Left cardiac atrium (tissue), 4 donors: Measurements from ENCODE around the gene CPTP. TPM values are rescaled to one million over a fixed set of nuclear protein-coding genes. Genes with fewer than 3 reads are reported as not detected.

ENCODE experiments used
- ATAC-seq, 2 donors: fragments of 200-7000 bp; cut with Tn5 transposase; one replicate each; pipeline ENCODE4 v1.9.1; 2020; ENCODE audit warnings: mild to moderate bottlenecking in 2 of 2, moderate library complexity in 2 of 2
- DNase-seq: peaks from one replicate; pipeline ENCODE4 v3.0.0-alpha.2; 2020
- intact Hi-C, 2 donors: fragments of 100-400 bp; cut with DNase I; formaldehyde crosslinking; loops; one replicate each; pipeline versions ENCODE4 v1.14.1 to v1.15.1; 2022 to 2023
- total RNA-seq, 2 donors: library from RNA; stranded (reverse); fragmentation: NEBNext Ultra II Directional; extraction: Animal tissue kit (Norgen Biotek cat#: 25700); gene quantifications; one replicate each; pipeline ENCODE4 v1.2.1, GENCODE V29; 2021
- donor health status: DM: no; HTN: yes; CAD: no.
- donor health status: DM: no; HTN: yes; CAD: no; lungs with severe emphysema.
- donor health status: DM: yes; HTN: yes; CAD: no.
- donor health status: Dilated cardiomyopathy.

CPTP gene
- total RNA-seq, 2 donors from 2014 or later = 31.8 to 32.5 TPM

DNA sequence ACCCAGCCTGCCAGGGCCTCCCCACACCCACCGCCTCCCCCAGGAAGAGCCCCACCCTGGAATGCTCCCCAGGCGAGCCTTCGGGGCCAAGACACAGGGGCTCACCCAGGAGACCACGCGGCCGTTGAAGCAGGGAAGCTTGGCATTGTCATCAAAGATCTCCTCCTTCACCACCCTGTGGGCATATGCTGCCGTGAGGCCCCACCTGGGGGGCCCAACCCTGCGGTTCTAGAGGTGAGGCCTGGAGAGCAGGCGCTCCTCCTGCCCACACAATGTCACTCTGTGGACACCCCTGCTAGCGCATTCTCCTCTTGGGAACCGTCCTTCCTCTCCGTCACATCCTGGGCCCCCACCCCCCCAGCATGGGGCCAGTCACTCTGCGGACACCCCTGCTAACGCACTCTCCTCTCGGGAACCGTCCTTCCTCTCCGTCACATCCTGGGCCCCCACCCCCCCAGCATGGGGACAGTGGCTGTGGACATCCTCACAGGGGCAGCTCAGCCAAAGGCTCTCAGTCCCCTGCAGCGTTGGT, 18.0 kb downstream of the CPTP start:
- intact Hi-C loops = no loop called here
- no peak for ATAC-seq
- no peak for DNase-seq

- intact Hi-C loops = no loop called here
- ATAC-seq (no peak), DNase-seq (no peak)
These were observed 19.3 kb downstream of the CPTP start for GRCh38 chr1:1343811-1344421.

DNA sequence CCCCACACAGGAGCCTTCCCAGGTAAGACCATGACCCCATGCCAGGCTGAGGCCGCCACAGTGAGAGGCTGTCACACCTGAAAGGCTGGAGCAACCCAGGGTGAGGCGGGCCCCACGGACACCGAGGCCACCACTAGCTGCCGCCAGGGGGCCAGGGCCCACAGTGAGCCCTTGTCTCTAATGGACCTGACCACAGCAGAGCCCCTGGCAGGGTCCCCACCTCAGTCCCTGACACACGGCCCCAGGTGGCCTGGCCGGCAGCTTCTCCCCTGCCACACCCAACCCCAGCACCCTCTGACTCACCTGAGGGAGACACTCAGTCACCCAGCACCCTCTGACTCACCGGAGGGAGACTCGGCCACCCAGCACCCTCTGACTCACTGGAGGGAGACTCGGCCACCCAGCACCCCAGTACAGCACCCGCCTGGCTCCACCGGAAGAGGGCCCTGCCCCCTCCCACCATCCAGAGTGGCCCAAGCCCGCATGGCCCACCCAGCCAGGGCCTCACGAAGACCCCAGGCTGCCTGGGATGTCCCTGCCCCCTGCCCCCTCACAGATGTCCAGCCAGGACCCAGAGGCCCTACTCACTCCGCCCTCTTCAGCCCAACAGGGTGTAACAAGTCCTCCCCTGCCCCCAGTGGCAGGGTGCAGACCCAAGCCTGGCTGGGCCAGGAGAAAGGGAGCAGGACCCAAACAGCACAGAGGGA, 20.2 kb downstream of the CPTP start:
- no peak for DNase-seq

GRCh38 chr1:1345384-1345783, 20.8 kb downstream of the CPTP start:
- DNase-seq (no peak), ATAC-seq (no peak)
- intact Hi-C loops = no loop called here

More for the DNA sequence above, 20.2 kb downstream of the CPTP start:
- intact Hi-C loops = no loop called here
- ATAC-seq = peak in 1 of 2 donors; percentile 15

GRCh38 chr1:1345860-1346500, 21.4 kb downstream of the CPTP start:
- intact Hi-C loops = no loop called here
- ATAC-seq = no peak
- no peak for DNase-seq

DNA sequence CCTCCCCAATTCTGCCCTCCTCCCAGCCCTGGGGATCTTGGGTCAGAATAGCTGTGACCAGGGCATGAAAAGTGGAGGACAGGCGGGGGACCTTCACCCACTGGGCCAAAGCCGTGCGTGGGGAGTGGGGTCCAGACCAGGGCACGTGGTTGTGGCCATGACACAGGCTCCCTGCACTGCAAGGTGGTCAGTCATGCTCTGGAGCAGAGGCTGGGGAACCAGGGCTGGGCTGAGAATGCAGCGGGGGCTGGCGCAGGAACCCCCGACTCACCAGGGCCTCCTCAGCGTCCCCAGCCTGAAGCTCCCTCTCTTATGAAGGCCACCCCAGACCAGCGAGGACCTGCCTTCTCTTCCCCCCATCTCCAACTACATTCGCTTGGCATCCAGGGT, 21.9 kb downstream of the CPTP start:
- DNase-seq (no peak), ATAC-seq (no peak)
- intact Hi-C loops = no loop called here

GRCh38 chr1:1347026-1347595, 22.5 kb downstream of the CPTP start:
- intact Hi-C loops = no loop called here
- DNase-seq (no peak), ATAC-seq (no peak)

- ATAC-seq (peak; percentile 14 to 17), DNase-seq (no peak)
- intact Hi-C loops = no loop called here
These were observed 23.2 kb downstream of the CPTP start for GRCh38 chr1:1347663-1348419.

- intact Hi-C loops = no loop called here
These were observed 24.0 kb downstream of the CPTP start for GRCh38 chr1:1348420-1349255.

DNA sequence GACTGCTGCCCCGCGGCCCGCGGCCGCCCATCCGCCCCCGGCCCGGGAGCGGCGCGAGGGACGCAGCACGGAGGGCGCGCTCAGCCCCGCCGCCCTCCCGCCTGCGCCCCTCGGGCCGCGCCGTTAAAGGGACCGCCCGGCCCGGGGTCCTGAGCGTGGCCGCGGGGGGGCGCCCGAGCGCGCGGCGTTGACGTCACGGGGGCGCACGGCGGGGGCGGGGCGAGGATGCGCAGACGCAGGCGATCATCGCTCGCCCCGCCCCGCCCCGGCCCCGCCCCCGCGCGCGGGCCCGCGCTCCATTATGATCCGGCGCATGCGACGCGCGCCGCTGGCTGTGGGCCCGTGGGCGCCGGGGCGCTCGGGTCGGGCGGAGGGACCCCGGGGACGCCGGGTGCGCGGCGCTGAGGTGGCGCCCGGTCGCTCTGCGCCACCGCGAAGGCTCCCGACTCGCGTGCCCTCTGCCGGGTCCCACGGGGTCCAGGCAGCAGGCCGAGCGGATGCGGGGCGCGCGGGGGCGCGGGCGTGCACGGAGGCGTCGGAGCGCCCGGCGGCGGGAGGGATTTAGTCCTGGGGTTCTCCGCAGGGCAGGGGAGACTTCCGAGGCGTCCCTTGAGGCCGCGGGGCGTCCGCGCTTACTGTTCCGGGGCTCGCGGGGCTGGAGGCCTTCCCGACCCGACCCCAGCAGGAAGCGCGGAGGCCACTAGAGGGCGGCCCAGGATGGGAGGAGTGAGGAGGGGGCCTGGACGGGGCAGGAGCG, 24.8 kb downstream of the CPTP start, which contains the start of gene DVL1:
Gene DVL1, minus strand, starts transcription at position 163 of the 757 bp plus-strand sequence. CDS start 353 bp downstream, outside the sequence.
- intact Hi-C loops = no loop called here
- peak; percentile 20 to 69 for ATAC-seq
- DNase-seq = peak; percentile 72

More at GRCh38 chr1:1348420-1349255, 24.0 kb downstream of the CPTP start:
- ATAC-seq (peak in 1 of 2 donors; percentile 2), DNase-seq (no peak)

DNA sequence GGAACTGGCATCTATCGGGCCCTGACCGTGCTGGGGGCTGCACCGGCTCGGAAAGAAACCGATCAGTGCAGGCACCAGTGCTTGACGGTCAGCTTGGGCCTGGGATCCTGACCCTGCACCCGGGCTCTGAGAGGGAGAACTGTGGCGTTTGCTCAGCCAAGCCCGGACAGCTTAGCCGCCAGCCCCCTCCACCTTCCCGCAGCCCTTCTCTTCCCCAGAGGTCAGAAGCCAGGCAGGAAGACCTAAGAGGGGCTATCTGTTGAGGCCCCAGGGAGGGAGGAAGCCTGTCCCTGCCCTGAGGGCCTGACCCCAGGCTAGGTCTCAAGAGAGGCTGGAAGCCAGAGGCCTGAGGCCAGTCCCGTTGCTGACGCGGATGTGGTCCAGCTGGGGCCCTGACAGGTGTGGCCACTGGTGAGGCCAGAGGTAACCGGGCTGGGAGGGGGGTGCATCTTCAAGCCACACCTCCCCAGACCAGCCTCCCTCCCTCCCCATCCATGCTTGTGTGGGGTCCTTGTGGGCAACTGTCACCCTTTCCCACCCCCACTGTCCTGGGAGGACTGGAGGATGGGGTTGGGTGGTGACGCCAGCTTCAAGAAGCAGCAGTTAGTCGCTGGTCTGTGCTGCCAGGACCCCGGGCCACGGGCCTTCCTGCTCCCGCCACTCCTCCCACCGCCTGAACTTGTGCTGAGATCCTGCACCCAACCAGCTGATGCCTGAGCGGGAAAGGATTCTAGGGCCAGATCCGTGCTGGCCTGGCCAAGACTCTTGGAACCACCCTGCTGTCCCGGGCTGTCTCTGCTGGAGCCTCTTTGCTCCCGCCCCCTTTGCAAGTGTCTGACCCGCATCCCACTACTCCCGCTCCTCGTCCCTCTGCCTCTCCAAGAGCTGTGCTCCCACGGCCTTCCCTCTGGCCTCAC, 27.2 kb downstream of the CPTP start:
- ATAC-seq (peak; percentile 19 to 23), DNase-seq (peak; percentile 58)
- intact Hi-C loops = no loop called here

GRCh38 chr1:1352786-1353388, 28.3 kb downstream of the CPTP start:
- intact Hi-C loops = no loop called here
- ATAC-seq (no peak), DNase-seq (no peak)

DNA sequence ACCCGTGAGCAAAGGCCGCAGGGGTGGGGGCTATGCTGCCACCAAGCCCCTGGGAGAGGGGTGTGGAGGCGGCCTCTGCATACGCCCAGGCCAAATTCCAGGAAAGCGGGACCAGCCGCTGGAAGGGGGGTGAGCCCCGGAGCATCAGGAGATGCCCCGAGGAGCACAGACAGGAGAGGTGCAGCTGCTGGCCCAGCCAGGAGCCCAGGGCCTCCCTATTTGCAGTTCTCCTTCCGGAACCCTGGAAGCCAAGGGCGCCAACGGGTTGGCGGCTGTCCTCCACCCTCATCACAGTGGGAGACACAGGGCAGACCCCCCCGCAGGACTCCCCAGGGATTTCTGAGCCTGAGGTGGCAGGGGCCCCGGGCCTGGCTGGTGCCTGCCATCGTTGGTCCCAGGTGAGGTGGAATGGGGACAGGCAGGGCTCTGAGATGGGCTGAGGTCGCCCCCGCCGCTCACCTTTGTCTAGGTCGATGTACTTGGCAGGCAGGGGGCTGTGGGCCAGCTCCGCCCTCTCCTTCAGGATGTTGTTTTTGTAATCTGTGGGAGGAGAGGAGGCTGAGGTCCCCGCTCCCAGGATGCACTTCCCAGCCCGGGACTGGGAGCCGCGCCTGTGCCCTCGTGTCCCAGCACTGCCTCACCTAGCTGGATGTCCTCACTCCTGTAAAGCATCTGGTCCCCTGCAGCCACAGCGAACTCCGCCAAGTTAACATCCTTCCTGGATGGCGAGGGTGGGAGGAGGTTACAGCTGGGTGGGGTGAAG, 29.0 kb downstream of the CPTP start:
- DNase-seq = no peak
- ATAC-seq = no peak
- intact Hi-C loops = no loop called here

DNA sequence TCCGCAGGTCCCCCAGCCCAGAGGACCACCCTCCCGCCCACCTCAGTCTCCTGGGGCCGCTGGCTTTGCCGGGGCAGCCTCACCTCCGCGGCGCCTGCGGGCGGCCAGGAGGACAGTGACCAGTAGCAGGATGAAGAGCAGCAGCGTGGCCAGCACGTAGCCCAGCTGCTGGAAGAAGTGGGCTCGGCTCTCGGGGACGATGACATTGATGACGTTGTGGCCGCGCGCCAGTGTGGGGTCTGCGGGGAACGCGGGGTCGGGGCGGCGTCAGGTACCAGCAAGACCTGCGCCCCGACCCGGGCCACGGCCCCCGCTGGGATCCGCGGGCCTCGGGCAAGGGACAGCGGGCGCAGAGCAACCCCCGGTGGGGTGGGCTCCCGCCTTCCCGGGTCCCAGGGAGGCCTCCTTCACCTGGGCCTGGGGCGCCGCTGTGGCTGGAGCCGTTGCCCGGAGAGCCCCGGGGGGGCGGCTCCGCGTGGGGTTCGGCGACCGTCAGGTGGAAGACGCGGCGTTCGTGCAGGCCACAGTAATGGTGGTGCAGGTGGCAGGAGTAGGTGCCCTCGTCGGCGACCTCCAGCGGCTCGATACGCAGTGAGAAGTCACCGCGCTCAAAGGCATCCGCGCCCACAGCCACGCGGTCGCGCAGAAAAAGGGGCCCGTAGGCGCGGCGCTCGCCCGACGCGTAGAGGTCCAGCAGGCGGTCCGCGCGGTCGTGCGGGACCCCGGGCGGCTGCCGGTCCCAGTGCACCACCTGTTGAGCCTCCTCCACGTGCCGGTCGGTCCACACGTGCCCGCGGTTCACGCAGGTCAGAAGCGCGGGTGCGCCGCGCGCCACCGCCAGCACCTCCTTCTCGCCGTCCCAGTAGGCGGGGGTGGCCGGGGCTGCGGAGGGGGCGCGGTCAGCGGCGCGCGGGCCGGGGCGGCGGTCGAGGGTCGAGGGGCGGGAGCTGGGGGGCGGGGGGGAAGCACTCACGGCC, 30.0 kb downstream of the CPTP start:
- ATAC-seq = no peak
- intact Hi-C loops = no loop called here
- DNase-seq = no peak
